Lower lobe of right lung (tissue), 2 donors: Measurements from ENCODE around the gene RBM33. TPM values are rescaled to one million over a fixed set of nuclear protein-coding genes. Genes with fewer than 3 reads are reported as not detected.

Source experiments
- ATAC-seq, 2 donors: fragments of 200-7000 bp; cut with Tn5 transposase; one replicate each; pipeline ENCODE4 v1.9.1; 2020 to 2022; ENCODE audit warnings: mild to moderate bottlenecking in 2 of 2, moderate library complexity in 2 of 2
- DNase-seq: peaks from one replicate; pipeline ENCODE4 v3.0.0-alpha.2; 2020
- H3K27ac ChIP-seq: fragments of 200-600 bp; one replicate; pipeline ENCODE4 v1.8.0; 2022
- H3K27me3 ChIP-seq: fragments of 200-600 bp; one replicate; pipeline ENCODE4 v1.8.0; 2022; ENCODE audit warnings: low read depth
- H3K36me3 ChIP-seq: fragments of 200-600 bp; one replicate; pipeline ENCODE4 v1.8.0; 2022; ENCODE audit warnings: mild to moderate bottlenecking
- H3K4me1 ChIP-seq: fragments of 200-600 bp; one replicate; pipeline ENCODE4 v1.8.0; 2022
- H3K4me3 ChIP-seq: fragments of 200-600 bp; one replicate; pipeline ENCODE4 v1.8.0; 2022; ENCODE audit warnings: mild to moderate bottlenecking
- H3K9me3 ChIP-seq: fragments of 200-600 bp; one replicate; pipeline ENCODE4 v1.8.0; 2022
- intact Hi-C: fragments of 100-400 bp; cut with DNase I; formaldehyde crosslinking; loops from one replicate; pipeline ENCODE4 v1.11.0; 2022
- total RNA-seq: library from RNA; stranded (reverse); fragmentation: NEBNext Ultra II Directional; extraction: Animal tissue kit (Norgen Biotek cat#: 25700); gene quantifications from one replicate; pipeline ENCODE4 v1.2.1, GENCODE V29; 2021
- TF ChIP-seq, protein P1 (sequence below): fragments of 200-600 bp; IDR thresholded peaks from one replicate; pipeline ENCODE4 v1.8.0; 2022; ENCODE audit warnings: antibody characterized with exemption, mild to moderate bottlenecking
- donor health status: DM: no; HTN: yes; CAD: no; lungs with severe emphysema.

RBM33 gene
- total RNA-seq, 1 donor from 2014 or later = 67.2 TPM

DNA sequence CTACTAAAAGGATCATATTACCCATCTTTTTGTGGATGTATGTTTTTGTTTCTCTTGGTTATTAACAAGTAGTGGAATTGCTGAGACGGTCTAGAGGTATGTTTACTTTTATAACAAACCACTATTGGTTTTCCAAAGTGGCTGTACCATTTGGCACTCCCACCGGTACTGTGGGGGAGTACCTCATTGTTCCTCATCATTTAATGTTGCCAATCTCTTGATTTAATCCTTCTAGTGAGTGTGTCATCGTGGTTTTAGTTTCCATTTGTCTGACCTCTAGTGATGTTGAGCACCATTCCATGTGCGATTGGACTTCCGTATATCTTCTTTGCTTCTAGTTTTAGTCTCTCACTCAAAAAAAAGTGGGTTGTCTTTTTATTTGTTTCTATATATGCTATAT lies 50.4 kb downstream of the RBM33 start:
- ATAC-seq = no peak
- H3K9me3 ChIP-seq = no peaks in the 10 kb centered on the region
- H3K4me3 ChIP-seq = no peak overlapping the region
- no peaks in the 10 kb centered on the region for H3K4me1 ChIP-seq
- no peak for DNase-seq
- no peak overlapping the region for H3K27ac ChIP-seq
- intact Hi-C loops = no loop called here
- TF ChIP-seq, protein P1, sequence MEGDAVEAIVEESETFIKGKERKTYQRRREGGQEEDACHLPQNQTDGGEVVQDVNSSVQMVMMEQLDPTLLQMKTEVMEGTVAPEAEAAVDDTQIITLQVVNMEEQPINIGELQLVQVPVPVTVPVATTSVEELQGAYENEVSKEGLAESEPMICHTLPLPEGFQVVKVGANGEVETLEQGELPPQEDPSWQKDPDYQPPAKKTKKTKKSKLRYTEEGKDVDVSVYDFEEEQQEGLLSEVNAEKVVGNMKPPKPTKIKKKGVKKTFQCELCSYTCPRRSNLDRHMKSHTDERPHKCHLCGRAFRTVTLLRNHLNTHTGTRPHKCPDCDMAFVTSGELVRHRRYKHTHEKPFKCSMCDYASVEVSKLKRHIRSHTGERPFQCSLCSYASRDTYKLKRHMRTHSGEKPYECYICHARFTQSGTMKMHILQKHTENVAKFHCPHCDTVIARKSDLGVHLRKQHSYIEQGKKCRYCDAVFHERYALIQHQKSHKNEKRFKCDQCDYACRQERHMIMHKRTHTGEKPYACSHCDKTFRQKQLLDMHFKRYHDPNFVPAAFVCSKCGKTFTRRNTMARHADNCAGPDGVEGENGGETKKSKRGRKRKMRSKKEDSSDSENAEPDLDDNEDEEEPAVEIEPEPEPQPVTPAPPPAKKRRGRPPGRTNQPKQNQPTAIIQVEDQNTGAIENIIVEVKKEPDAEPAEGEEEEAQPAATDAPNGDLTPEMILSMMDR = no peak
- H3K36me3 ChIP-seq = no peaks in the 10 kb centered on the region
- H3K27me3 ChIP-seq = no peaks in the 10 kb centered on the region

DNA sequence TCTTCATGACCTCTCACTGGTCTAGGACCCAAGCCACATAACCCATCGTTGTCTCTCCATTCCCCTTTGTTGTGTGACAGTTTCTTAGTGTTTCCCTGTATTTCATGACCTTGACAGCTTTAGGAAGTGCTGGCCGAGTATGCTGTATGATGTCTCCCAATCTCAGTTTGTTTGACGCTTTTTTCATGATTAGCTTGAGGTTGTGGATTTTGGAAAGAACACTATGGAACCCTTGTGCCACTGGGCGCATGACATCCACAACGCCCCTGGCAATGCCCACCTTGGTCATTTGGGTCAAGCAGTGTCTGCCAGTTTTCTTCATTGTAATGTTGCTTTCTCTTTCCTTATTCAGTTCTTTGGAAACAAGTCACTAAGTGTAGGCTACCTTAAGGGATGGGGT lies 52.3 kb downstream of the RBM33 start:
- DNase-seq (no peak), ATAC-seq (no peak)
- no peak overlapping the region for H3K27ac ChIP-seq
- no peak overlapping the region for H3K4me3 ChIP-seq
- H3K9me3 ChIP-seq = no peaks in the 10 kb centered on the region
- TF ChIP-seq, protein P1 = no peak
- no peaks in the 10 kb centered on the region for H3K4me1 ChIP-seq
- no peaks in the 10 kb centered on the region for H3K27me3 ChIP-seq
- peaks cover 12% of the 10 kb centered on the region for H3K36me3 ChIP-seq
- intact Hi-C loops = no loop called here

DNA sequence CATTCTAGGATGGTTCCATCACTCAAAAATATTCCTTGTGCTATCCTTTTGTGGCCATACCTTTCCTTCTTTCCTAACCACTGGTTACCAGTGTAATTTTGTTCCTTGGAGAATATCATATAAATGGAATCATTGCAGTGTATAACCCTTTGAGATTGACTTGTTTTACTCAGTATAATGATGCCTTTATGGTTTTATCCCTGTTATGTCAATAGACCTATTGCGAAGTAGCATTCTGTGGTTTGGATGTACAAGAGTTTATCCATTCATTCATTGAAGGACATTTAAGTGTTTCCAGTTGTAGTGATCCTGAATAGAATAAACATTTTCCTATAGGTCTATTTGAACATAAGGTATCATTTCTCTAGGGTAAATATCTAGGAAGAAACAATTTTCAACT lies 54.2 kb downstream of the RBM33 start:
- intact Hi-C loops = no loop called here
- Histone ChIP-seq H3K36me3 (peaks cover 31% of the 10 kb centered on the region), H3K27me3 (no peaks in the 10 kb centered on the region), H3K9me3 (no peaks in the 10 kb centered on the region), H3K4me3 (no peak overlapping the region), H3K27ac (no peak overlapping the region), H3K4me1 (no peaks in the 10 kb centered on the region)
- TF ChIP-seq, protein P1 = no peak
- DNase-seq (no peak), ATAC-seq (no peak)

DNA sequence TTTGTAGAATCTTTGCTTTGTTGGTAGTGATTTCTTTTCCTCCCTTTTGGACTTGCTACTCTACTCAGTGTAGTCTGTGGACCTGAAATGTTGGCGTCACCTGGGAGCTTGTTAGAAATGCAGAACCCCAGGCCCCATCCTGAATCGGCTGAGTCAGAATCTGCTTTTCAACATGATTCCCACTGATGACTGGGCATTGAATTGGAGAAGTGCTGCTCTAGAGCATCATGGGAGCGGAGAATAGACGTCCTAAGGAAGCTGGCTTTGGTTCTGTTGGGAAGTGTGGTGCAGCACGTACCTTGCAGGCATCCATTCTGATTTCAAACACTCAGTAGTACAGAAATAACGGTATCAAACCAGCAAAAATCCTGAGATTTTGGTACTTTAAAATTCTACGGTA lies 54.7 kb downstream of the RBM33 start:
- Histone ChIP-seq H3K36me3 (peaks cover 37% of the 10 kb centered on the region), H3K27me3 (no peaks in the 10 kb centered on the region), H3K4me3 (no peak overlapping the region), H3K9me3 (no peaks in the 10 kb centered on the region), H3K4me1 (no peaks in the 10 kb centered on the region), H3K27ac (no peak overlapping the region)
- intact Hi-C loops = no loop called here
- ATAC-seq = no peak
- DNase-seq = no peak
- TF ChIP-seq, protein P1 = no peak

DNA sequence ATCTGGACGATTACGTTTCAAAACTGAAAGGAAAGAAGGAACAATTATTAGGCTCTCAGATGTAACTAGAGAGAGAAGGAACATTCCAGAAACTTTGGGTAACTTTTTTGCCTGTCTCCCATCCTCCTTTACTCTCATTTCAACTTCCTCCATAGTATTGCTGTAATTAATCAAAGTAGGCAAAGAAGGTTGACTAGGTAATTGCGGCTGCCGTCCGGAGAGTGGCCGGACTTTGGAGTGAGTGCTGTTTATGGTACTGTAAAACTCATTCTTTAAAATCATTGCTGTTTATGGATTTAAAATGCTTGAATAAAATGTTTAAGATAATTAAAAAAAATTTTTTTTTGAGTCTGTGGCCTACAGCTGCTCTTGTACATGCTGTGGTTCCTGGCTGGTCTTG lies 56.4 kb downstream of the RBM33 start:
- H3K4me1 ChIP-seq = no peaks in the 10 kb centered on the region
- DNase-seq = no peak
- H3K27me3 ChIP-seq = no peaks in the 10 kb centered on the region
- TF ChIP-seq, protein P1 = no peak
- ATAC-seq = no peak
- no peak overlapping the region for H3K4me3 ChIP-seq
- intact Hi-C loops = no loop called here
- H3K9me3 ChIP-seq = no peaks in the 10 kb centered on the region
- H3K27ac ChIP-seq = no peak overlapping the region
- peaks cover 50% of the 10 kb centered on the region for H3K36me3 ChIP-seq

DNA sequence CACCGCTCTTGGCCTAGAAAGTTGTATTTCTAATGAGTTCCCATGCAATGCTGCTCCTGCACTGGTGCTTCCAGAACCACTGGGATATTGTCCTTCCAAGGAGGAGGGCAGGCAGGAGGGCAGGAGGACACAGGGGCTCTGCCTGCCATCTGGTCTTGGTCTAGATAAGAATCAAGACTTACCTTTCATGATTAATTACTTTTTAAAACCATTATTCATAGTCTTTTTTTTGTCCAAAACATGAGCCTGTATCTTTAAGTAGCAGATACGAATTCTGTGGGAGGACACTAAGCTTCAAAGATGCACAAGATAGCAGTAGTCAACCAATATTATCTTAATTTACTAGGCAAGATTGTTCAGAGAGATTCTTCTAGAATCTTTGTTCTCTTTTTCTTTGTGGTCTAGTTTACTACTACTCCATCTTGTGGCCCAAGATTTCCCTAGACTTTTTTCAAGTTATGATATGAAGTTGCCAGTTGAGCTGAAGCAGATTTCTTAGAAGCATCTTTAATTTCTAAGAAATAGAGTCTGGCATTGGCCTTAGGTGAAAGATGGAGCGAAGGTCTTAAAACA lies 57.6 kb downstream of the RBM33 start:
- Histone ChIP-seq H3K27me3 (no peaks in the 10 kb centered on the region), H3K36me3 (peaks cover 62% of the 10 kb centered on the region), H3K4me3 (no peak overlapping the region), H3K27ac (no peak overlapping the region), H3K9me3 (no peaks in the 10 kb centered on the region), H3K4me1 (no peaks in the 10 kb centered on the region)
- DNase-seq (no peak), ATAC-seq (no peak)
- TF ChIP-seq, protein P1 = no peak
- intact Hi-C loops = no loop called here
